ENCODE measurements around the gene KLC3. TPM values are rescaled to one million over a fixed set of nuclear protein-coding genes. Genes with fewer than 3 reads are reported as not detected.

KLC3 gene
- total RNA-seq, 1 experiment from 2014 or later = 4.8 TPM

- H3K23ac ChIP-seq (ENCODE audit: insufficient read length, low read depth, low read length) = no peak overlapping the region
- Mint-ChIP-seq H3K4me1 (peaks cover 11 to 32% of the 10 kb centered on the region in 2 experiments), H3K4me3 (peak overlapping the region in 1 of 2 experiments; percentile 50; a peak in 2 of 5 replicates), H3K9me3 (no peaks in the 10 kb centered on the region), H3K27ac (peak overlapping the region; percentile 83 to 98 (median 97)), H3K27me3 (ENCODE audit: low read depth) (no peaks in the 10 kb centered on the region), H3K36me3 (ENCODE audit: insufficient read depth in 1 of 3, low read depth in 3 of 3) (peaks cover 0 to 7% (median 3%) of the 10 kb centered on the region in 3 experiments; a peak in 2 of 7 replicates)
- H2AK5ac ChIP-seq (ENCODE audit: insufficient read length, low read length) = no peak overlapping the region
- H3T11ph ChIP-seq (ENCODE audit: low read length) = no peak overlapping the region
- H3K79me1 ChIP-seq (ENCODE audit: insufficient read depth, low read depth, low read length, poor library complexity, severe bottlenecking) = no peaks in the 10 kb centered on the region
- TF ChIP-seq CTCF (conservative IDR thresholded peaks at IDR 0.05) = no peak
- no peak overlapping the region for H2AFZ ChIP-seq (ENCODE audit: low read length)
- H3K9me3 ChIP-seq (ENCODE audit: control insufficient read depth, low read depth, low read length) = no peaks in the 10 kb centered on the region
- peak overlapping the region; percentile 29 for H3K27ac ChIP-seq (ENCODE audit: insufficient read length, low read depth, low read length)
- no peaks in the 10 kb centered on the region for H3K4me1 ChIP-seq (ENCODE audit: insufficient read depth, low read length)
- H3K4ac ChIP-seq (ENCODE audit: low read depth, low read length) = no peak overlapping the region
- H2BK15ac ChIP-seq (ENCODE audit: low read depth, low read length) = no peak overlapping the region
- H3K79me2 ChIP-seq (ENCODE audit: insufficient read depth, low read length) = no peaks in the 10 kb centered on the region
- no peak overlapping the region for H3K18ac ChIP-seq (ENCODE audit: insufficient read length, low read depth, low read length)
- H2BK12ac ChIP-seq (ENCODE audit: insufficient read length, low read depth, low read length) = no peak overlapping the region
- H2BK120ac ChIP-seq (ENCODE audit: low read depth, low read length, poor library complexity, severe bottlenecking) = no peak overlapping the region
- no peak overlapping the region for H4K8ac ChIP-seq (replicated peaks; ENCODE audit: insufficient read length, low read depth, low read length)
- H3K27me3 ChIP-seq (ENCODE audit: insufficient read depth, low read length) = no peaks in the 10 kb centered on the region
- no peak overlapping the region for H2BK20ac ChIP-seq (ENCODE audit: low read depth, low read length, poor library complexity, severe bottlenecking)
- H4K91ac ChIP-seq (ENCODE audit: insufficient read length, low read depth, low read length) = no peak overlapping the region
- no CpG with 5 or more reads among the region's 13 CpGs for WGBS (ENCODE audit: extremely low coverage, insufficient read length, low lambda C conversion rate)
- no peak overlapping the region for H3K4me2 ChIP-seq (ENCODE audit: insufficient read depth, insufficient read length, low read length)
- no peaks in the 10 kb centered on the region for H4K20me1 ChIP-seq (ENCODE audit: control insufficient read depth, insufficient read depth, insufficient read length)
- H3K14ac ChIP-seq (ENCODE audit: insufficient read depth, low read length) = no peak overlapping the region
- H2BK5ac ChIP-seq (ENCODE audit: insufficient read length, low read length) = no peak overlapping the region
- no peak overlapping the region for H4K5ac ChIP-seq (ENCODE audit: insufficient read length, low read depth, low read length)
- H3K9ac ChIP-seq (ENCODE audit: extremely low read depth, insufficient read length, low read length) = no peak overlapping the region
- no peaks in the 10 kb centered on the region for H3K23me2 ChIP-seq (ENCODE audit: insufficient read length, low read depth, low read length, poor library complexity, severe bottlenecking)
- no peak overlapping the region for H3K56ac ChIP-seq (ENCODE audit: insufficient read length, low read depth, low read length)
- DNase-seq = peak; percentile 77
Observed at GRCh38 chr19:45376045-45376724, 35.6 kb downstream of the KLC3 start.

All from H9 (cell line).